Esophagus muscularis mucosa (tissue), 4 donors: ENCODE results near the gene FAAP100. TPM values are rescaled to one million over a fixed set of nuclear protein-coding genes. Genes with fewer than 3 reads are reported as not detected.
"Not testable (repeated sequence)": the region's sequence is repeated elsewhere in the genome, so short reads cannot be mapped to it uniquely, and the experiment has no call there.

Experiments used
- DNase-seq: peaks from one replicate; pipeline ENCODE4 v3.0.0-alpha.2; 2017; ENCODE audit errors: extremely low spot score
- H3K27ac ChIP-seq, 4 donors: fragments of 200-600 bp; sonication (generic); replicated peaks in 1 of 4; 1 replicate in 3 of 4; 2 replicates in 1 of 4; pipeline ENCODE4 v1.5.1; 2016 to 2019; ENCODE audit warnings: mild to moderate bottlenecking in 1 of 4
- H3K27me3 ChIP-seq, 4 donors: fragments of 200-600 bp; sonication (generic); one replicate each; pipeline versions ENCODE4 v1.5.1 to v1.6.0; 2016 to 2019
- H3K36me3 ChIP-seq, 4 donors: fragments of 200-600 bp; sonication (generic); one replicate each; pipeline ENCODE4 v1.5.1; 2016 to 2019
- H3K4me1 ChIP-seq, 4 donors: fragments of 200-600 bp; sonication (generic); one replicate each; pipeline ENCODE4 v1.5.1; 2016 to 2019
- H3K4me3 ChIP-seq, 4 donors: fragments of 200-600 bp; sonication (generic); 1 replicate in 2 of 4; 2 replicates in 2 of 4; pipeline ENCODE4 v1.5.1; 2016 to 2019; ENCODE audit warnings: mild to moderate bottlenecking in 4 of 4, moderate library complexity in 1 of 4
- H3K9me3 ChIP-seq, 4 donors: fragments of 200-600 bp; sonication (generic); 1 replicate in 3 of 4; 2 replicates in 1 of 4; pipeline ENCODE4 v1.5.1; 2016 to 2019
- CTCF ChIP-seq, 3 experiments: fragments of 200-600 bp in 2 of 3; fragments of 450-650 bp in 1 of 3; sonication (generic) in 2 of 3; IDR thresholded peaks; one replicate each; pipeline ENCODE4 v1.5.1; 2017 to 2019; ENCODE audit warnings: antibody characterized with exemption in 3 of 3, mild to moderate bottlenecking in 2 of 3, moderate library complexity in 1 of 3
- EP300 ChIP-seq: sonication (generic); formaldehyde crosslinking; IDR thresholded peaks from one replicate; pipeline ENCODE4 v1.6.1; 2017; ENCODE audit warnings: antibody characterized with exemption
- POLR2A ChIP-seq: fragments of 450-650 bp; IDR thresholded peaks from one replicate; pipeline ENCODE4 v1.6.1; 2017; ENCODE audit warnings: antibody characterized with exemption, moderate library complexity, mild to moderate bottlenecking, low read depth
- POLR2AphosphoS5 ChIP-seq, 2 donors: sonication (generic); formaldehyde crosslinking; IDR thresholded peaks; one replicate each; pipeline ENCODE4 v1.6.1; 2017; ENCODE audit warnings: antibody characterized with exemption in 2 of 2
- WGBS: methylation state at CpG from one replicate; pipeline ENCODE4 v1.1.5; 2018; 5-methylcytosine and 5-hydroxymethylcytosine counted together
- intact Hi-C: fragments of 100-400 bp; cut with DNase I; formaldehyde crosslinking; loops from one replicate; pipeline ENCODE4 v1.15.1; 2023
- total RNA-seq, 4 donors: library from RNA; depleted of rRNA; stranded (reverse); fragments of >200 nt; gene quantifications; one replicate each; pipeline versions ENCODE4 v1.1.0 to v1.2.1, GENCODE V29; 2016

The FAAP100 gene
- total RNA-seq, 4 donors from 2014 or later: 13.7 to 33.3 (median 18.6) TPM

- intact Hi-C loops: no loop called here
- Histone ChIP-seq H3K4me3 (no peak overlapping the region), H3K36me3 (peaks cover 71 to 100% (median 97%) of the 10 kb centered on the region in 4 donors), H3K27ac (no peak overlapping the region), H3K27me3 (no peaks in the 10 kb centered on the region), H3K4me1 (no peaks in the 10 kb centered on the region), H3K9me3 (no peaks in the 10 kb centered on the region)
- DNase-seq: no peak
- TF ChIP-seq EP300: no peak
- TF ChIP-seq CTCF (IDR thresholded peaks at IDR 0.05): no peak
- TF ChIP-seq POLR2AphosphoS5 (IDR thresholded peaks at IDR 0.05): no peak
- TF ChIP-seq POLR2A: no peak
- WGBS: 90% methylated on average over 11 of the region's 14 CpGs
Measured at GRCh38 chr17:81591971-81592370, 39.8 kb upstream of the FAAP100 start.

- no peaks in the 10 kb centered on the region for H3K27me3 ChIP-seq
- H3K36me3 ChIP-seq: peaks cover 65 to 100% (median 97%) of the 10 kb centered on the region in 4 donors
- no peaks in the 10 kb centered on the region for H3K9me3 ChIP-seq
- no peak for TF ChIP-seq EP300
- TF ChIP-seq POLR2A: no peak
- TF ChIP-seq POLR2AphosphoS5 (IDR thresholded peaks at IDR 0.05): no peak
- no peak for TF ChIP-seq CTCF (IDR thresholded peaks at IDR 0.05)
- H3K4me3 ChIP-seq: no peak overlapping the region
- H3K4me1 ChIP-seq: no peaks in the 10 kb centered on the region
- WGBS: 86% methylated on average over 7 of the region's 8 CpGs
- DNase-seq: no peak
- no peak overlapping the region for H3K27ac ChIP-seq
- intact Hi-C loops: no loop called here
Measured at GRCh38 chr17:81590121-81590520, 38.0 kb upstream of the FAAP100 start.

GRCh38 chr17:81589612-81590011, 37.5 kb upstream of the FAAP100 start:
- Histone ChIP-seq H3K4me3 (no peak overlapping the region), H3K36me3 (peaks cover 60 to 100% (median 96%) of the 10 kb centered on the region in 4 donors), H3K27me3 (no peaks in the 10 kb centered on the region), H3K4me1 (no peaks in the 10 kb centered on the region), H3K27ac (no peak overlapping the region), H3K9me3 (no peaks in the 10 kb centered on the region)
- whole genome bisulfite sequencing: 85% methylated on average over 5 of the region's 5 CpGs
- TF ChIP-seq EP300 (no peak), POLR2AphosphoS5 (IDR thresholded peaks at IDR 0.05) (no peak), CTCF (IDR thresholded peaks at IDR 0.05) (no peak), POLR2A (no peak)
- DNase-seq: no peak
- intact Hi-C loops: no loop called here

- Histone ChIP-seq H3K4me3 (no peak overlapping the region), H3K36me3 (peaks cover 52 to 99% (median 95%) of the 10 kb centered on the region in 4 donors), H3K27ac (no peak overlapping the region), H3K4me1 (no peaks in the 10 kb centered on the region), H3K27me3 (no peaks in the 10 kb centered on the region), H3K9me3 (no peaks in the 10 kb centered on the region)
- intact Hi-C loops: no loop called here
- DNase-seq: no peak
- WGBS: 84% methylated on average over 4 of the region's 4 CpGs
- TF ChIP-seq EP300 (no peak), POLR2A (no peak), POLR2AphosphoS5 (IDR thresholded peaks at IDR 0.05) (no peak)
Measured at GRCh38 chr17:81586096-81586495, 33.9 kb upstream of the FAAP100 start.

- intact Hi-C loops, H3K4me3 ChIP-seq, DNase-seq, H3K27me3 ChIP-seq, H3K4me1 ChIP-seq, H3K9me3 ChIP-seq, H3K27ac ChIP-seq: not testable (repeated sequence)
- 91% methylated on average over 14 of the region's 14 CpGs for WGBS
- peaks cover 44 to 97% (median 94%) of the 10 kb centered on the region in 4 donors for H3K36me3 ChIP-seq
Measured at GRCh38 chr17:81584771-81585170, 32.6 kb upstream of the FAAP100 start.
